GM19397 (cell line): ENCODE results near the gene ZNF148.

Experiments used
- ATAC-seq: cut with Tn5 transposase; IDR thresholded peaks from one replicate; pipeline ENCODE4 v1.9.1; 2021; ENCODE audit warnings: mild to moderate bottlenecking, moderate library complexity; ENCODE audit not compliant: unreplicated experiment

Gene ZNF148

DNA sequence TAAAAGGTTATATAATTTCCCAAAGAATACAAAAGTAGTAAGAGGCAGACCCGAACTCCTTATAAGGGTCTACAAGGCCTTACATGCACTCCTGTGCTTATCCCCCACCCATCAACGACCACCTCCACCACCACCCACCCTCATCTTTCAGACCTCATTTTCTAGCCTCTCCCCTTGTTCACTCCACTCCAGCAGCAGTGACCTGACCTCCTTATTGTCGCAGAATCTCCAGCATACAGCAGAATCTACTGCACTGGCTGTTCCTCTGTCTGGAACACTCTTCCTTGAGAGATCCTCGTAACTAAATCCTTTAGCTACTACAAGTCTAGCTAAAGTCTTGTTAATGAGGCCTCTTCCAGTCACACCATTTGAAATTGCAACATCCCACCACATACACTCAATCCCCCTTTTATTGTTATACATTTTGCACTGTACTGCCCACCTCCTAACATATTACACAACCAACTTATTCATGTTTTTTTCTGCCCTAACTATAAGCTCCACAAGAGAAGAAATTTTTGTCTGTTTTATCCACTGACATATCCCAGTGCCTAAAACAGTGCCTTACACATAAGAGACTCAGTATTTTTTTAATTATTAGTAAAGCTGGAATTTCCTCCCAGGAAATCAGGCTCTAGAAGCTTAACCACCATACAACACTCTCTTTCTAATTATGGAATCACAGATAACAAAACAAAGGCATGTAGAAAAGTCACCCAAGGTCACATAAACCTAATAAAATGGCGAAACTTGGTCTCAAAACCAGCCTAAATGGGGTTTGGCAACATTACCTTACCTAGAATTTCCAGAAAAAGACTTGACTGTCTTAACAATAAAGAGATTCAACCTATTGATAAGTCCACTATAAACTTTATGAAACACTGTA, 40.2 kb downstream of the ZNF148 start:
- no peak for ATAC-seq

DNA sequence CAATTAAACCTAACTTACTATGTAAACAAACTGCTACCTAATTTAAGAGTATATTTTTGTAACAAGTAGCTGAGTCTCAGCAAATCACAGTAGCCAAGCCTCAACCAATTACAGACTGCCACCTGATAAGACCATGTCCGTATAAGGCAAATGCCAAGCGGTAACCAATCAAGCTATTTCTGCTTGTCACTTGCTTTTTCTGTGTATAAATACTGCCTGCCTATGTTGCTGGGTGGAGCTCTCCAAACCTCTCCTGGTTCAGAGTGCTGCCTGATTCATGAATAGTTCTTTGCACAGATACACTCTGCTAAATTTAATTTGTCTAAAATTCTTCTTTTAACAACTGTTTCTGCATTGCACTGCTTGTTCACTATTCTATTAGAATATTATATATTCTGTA, 42.6 kb downstream of the ZNF148 start:
- no peak for ATAC-seq

DNA sequence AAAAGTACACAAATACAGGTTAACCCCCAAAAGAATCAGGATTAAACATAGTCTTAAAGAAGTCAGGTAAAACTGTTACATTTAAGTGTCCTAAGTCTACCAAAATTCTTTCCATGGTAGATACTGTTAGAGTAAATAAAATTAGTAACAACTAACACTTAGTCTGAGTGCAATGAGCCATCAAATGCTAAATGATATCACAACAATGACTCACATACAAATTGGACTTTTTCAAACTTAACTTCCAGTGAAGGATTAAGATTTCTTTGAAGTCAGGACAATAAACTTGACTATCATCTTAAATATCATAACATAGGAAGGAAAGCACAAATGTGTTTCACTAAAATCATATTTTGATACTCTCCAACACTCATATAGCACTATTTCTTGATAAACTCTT, 43.9 kb downstream of the ZNF148 start:
- no peak for ATAC-seq

DNA sequence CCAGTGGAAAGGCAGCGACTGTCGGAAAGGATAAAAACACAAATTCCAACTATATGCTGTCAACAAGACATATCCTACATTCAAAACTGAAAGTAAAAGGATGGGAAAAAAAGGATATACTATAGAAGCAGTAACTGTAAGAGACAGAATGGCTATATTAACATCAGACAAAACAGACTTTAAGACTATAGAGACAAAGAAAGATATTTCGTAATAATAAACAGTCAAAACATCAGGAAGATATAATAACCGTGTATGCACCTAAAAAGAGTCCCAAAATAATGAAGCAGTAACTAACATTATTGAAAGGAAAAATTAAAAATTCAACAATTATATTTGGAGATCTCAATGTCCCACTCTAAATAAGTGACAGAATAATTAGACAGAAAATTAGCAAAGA, 48.2 kb downstream of the ZNF148 start:
- no peak for ATAC-seq

DNA sequence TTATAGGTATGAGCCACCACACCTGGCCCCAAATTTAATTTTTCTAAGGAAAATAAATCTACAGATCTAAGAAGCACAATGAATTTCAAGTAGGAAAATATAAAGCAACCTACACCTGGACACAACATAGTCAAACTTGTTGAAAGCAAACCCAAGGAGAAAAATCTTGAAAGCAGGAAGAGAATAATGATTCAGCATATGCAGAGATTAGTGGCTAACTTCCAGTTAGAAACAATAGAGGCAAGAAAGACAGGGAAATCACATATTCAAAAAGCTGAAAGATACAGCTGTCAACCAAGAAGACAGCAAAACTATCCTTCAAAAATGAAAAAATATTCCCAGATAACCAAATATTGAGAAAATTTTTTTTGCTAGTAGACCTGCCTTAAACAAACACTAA, 49.4 kb downstream of the ZNF148 start:
- no peak for ATAC-seq

DNA sequence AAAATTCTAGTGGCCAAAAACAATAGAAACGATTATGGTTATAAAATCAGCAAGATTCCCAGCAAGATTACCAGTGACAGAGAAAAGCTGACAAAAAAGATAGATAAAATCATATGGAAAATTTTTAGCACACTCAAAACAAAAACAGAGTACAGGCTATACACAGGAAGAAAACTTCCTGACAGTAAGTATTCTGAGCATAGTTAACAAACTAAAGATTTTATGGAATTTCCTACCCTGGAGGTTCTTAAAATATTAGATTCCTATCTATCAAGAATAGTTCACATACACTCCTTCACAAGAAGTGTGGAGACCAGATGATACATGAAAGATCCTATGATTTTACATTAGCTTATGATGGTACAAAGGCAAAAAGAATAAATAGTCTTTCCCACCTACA, 50.8 kb downstream of the ZNF148 start:
- no peak for ATAC-seq

DNA sequence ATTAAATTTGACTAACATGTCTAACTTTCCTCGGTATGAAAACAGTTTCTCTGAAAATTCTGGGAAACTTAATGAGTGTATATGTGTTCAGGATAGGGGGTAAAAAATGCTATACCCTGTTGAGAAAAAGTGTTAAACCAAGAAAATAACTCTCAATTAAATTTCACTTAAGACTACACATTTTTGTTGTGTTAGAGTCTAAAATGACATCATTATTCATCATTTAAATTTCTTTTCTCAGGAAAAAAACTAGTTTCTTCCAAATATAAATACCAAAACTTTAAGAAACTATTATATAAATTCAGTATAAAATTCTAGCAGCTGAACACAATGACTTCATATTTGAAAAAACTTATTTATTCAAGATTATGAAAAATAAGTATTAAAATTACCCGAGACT, 52.2 kb downstream of the ZNF148 start:
- ATAC-seq: no peak

DNA sequence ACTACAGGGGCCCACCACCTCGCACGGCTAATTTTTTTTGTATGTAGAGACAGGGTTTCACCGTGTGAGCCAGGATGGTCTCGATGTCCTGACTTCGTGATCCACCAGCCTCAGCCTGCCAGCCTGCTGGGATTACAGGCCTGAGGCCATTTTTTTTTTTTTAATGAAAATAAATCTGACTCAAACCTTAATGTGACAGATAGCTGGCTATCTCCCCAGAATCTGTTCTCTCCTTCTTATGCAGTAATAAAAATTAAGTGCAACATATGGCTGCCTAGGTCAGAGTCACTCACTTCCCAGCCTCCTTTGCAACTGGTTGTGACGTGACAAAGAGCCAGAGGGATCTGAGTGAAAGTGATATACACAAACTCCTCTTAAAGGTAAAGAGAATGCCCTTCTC, 53.0 kb downstream of the ZNF148 start:
- ATAC-seq: no peak

DNA sequence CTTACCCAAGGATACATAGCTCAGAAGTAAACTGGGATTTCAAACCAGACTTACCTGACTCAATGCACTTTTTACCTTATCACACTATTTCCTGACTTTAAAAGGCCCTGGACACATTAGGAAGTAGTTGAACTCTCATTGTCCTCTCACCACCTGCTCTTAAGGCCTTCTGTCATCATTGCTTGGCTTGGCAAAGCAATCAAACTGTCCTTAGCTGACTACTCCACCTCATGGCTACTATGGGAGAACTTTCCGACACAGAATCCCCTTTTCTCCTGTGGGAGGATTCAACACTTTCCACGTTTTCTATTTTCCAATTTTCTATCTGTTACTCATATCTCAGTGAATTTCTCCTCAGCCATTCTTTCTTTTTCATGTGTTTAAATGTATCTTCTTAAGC, 55.4 kb downstream of the ZNF148 start:
- no peak for ATAC-seq

DNA sequence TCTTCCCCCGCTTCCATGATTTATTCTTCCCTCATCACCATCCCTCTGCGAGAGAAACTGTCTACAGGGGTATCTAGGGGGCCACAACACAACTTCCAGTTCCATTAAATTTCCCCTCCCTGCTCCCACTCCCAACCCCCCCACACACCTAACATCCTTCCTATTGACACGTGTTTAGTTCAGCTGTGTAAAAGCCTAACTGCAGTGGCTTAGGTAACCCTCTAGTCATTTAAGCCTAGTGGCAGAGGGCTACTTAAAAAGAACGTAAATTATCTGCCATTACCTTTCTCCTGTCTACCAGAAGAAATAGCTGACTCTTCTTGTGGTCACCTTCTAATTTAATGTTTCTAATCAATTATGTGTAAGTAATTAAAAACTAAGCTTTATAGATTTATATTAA, 56.3 kb downstream of the ZNF148 start:
- no peak for ATAC-seq

DNA sequence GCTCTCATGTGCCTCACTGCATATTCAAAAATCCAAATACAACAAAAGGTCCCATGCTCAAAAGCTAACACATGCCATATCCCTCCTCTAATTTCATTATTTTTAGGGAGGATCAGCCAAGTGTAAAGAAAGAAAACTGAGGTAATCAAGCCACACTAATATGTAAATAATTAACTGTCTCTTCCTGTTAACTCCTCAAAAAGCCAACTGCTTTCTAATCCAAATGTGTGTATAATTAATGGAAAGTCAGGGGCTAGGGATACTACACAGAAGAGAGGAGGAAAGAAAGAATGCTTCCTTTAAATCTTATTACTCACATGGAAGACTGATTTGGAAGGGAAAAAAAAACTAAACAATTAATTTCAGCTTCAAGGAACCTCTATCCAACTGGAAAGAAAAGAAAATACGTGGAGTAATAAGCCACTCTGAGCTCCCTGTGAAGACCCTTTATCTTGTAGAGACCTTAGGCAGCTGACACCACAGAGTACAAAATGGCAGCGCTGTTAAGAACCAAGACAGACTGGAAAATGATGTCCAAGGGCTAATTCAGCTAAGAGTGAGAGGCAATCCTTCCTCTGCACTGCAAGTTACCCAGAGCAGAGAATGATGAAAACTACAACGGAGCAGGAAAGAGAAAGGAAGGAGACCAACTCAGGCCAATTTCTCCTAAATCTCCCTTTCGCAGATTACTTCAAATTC, 56.8 kb downstream of the ZNF148 start:
- ATAC-seq: no peak

DNA sequence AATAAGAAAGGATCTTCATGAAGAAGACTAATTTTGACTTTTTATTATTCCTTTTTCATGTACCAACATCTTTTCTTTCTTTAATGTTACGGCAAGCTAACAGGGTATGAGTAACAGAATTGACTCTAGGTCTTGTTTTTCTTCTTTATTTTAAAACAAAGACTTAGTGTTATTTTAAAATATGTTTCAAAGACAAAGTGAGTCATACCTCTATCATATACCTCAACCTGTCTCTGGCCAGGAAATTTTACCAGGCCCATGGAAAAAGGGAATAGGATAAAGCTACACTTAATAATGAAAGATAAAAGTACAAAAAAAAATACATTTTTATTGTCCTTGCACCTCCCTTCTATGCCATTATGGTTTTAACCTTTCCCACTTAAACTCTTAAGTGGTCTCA, 57.4 kb downstream of the ZNF148 start:
- ATAC-seq: no peak

DNA sequence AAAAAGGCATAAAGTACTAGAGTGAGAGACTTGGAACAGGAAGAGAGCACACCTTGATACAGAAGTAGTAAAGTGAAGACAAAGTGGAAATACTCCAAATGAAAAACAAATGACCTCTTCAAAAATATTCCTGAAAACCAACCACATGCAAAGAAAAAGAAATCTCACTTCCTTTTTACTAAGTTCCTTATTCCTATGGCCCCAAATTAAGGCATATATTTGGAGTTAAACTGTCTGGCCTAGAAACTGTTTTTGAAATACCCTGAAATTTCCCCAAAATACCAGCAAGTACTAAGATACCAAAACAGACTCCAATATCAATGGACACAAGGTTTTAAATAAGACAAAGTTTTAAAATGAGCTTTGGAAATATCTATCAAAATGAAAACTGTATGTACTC, 58.2 kb downstream of the ZNF148 start:
- ATAC-seq: no peak

DNA sequence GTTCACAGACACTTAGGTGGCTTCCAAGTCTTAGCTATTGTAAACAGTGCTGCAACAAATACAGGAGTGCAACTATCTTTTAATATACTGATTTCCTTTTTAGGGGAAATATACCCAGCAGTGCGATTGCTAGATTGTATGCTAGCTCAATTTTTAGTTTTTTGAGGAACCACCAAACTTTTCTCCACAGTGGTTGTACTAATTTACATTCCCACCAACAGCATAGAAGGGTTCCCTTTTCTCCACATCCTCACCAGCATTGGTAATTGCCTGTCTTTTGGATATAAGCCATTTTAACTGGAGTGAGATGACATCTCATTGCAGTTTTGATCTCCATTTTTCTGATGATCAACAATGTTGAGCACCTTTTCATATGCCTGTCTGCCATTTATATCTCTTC, 58.9 kb downstream of the ZNF148 start:
- ATAC-seq: no peak

DNA sequence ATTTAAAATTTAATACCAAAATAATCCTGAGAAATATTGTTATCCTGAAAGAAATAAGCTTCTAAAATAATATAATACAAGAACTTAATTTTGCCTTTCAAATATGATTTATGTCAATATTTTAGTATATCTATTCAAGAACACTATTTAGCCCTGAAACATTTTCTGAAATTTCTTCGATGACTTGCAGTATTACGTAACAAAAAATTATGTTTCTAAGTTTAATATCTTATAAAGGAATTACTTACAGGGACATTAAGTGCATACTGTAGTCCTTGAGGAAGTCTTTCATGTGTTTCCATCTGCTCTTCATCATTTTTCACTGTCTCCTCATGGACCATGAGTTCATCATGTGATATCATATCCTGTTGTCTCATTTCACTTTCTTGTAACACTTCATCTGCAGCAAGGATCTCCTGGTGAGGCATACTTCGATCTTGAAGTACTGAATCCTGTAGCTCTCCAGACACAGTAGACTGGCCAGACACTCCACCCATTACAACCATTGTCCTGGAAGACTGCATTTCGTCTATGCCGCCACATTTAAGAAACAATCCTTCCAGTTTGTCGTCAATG, 62.0 kb downstream of the ZNF148 start:
- no peak for ATAC-seq

DNA sequence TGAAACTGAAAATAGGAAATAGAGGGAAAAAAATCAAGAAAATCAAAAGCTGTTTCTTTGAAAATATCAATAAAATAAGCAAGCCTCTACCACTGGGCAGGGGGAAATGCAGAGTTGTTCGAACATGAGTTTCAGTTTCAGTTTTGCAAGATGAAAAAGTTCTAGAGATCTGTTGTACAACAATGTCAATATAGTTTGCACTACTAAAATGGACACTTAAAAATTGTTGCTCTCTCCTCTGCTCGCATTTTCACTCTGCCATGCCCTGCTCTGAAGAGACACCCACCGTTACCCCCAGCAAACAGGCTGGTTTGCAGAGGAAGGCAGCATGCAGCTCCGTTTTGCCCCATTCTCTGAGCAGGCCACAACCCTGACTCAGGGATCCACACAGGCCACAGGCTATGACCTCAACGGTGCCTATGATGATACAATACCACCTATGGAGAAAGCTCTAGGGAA, 64.5 kb downstream of the ZNF148 start:
- ATAC-seq: no peak

DNA sequence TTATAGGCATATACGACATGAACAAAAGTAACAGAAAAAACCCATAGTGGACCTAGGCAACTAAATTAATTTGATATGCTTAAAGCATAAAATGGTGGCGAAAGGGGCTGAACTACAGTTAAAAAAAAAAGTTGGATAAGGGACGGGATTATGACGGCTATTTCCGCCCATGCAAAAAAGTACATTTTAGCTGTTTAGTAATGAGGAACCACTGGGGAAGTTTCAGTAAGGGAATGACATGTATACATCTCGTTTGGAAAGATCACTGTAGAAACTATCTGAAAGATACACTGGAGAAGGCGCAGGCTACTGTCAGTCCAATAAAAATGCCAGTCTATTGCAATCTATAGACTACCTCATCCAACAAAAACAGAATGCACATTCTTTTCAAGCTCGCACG, 65.6 kb downstream of the ZNF148 start:
- no peak for ATAC-seq

DNA sequence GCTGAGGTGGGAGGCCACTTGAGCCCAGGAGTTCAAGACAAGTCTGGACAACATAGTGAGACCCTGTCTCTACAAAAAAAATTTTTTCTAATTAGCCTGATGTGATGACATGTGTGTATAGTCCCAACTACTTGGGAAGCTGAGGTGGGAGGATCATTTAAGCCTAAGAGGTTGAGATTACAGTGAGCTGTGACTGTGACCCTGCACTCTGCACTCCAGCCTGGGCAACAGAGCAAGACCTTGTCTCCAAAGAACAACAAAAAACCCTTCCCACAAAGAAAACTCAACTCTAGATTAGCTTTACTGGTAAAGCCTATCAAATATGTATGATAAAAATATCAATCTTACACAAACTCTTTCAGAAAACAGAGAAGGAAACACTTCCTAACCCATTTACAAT, 68.5 kb downstream of the ZNF148 start:
- no peak for ATAC-seq

DNA sequence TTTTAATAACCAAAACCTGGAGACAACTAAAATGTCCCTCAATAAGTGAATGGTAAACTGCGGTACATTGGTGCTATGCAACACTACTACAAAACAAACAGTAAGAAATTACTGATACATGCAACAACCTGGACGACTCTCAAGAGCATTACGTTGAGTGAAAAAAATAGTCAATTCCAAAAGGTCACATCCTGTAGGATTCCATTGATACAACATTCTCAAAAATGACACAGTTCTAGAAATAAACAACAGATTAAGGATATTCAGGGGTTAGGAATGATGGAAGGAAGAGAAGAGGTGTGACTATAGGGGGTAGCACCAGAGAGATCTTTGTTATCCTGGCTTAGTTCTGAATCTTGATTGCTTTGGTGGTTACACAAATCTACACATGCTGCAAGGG, 72.2 kb downstream of the ZNF148 start:
- no peak for ATAC-seq

DNA sequence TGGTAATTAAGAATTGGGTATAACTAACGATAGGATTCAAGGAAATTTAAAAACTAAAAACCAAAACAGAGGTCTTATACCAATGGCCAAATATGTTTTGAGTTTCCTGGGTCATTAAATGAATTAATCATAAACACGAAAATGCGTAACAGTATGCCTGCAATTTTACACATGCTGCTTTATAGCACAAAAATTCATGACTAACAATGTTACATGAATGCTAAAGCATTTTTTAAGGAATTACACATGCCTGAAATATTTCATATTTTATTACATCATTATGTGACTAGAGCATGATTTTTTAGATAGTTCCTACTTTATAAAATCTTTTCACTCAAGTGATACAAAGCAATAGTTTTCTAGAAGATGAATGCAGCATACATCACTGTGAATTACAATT, 74.7 kb downstream of the ZNF148 start:
- no peak for ATAC-seq

DNA sequence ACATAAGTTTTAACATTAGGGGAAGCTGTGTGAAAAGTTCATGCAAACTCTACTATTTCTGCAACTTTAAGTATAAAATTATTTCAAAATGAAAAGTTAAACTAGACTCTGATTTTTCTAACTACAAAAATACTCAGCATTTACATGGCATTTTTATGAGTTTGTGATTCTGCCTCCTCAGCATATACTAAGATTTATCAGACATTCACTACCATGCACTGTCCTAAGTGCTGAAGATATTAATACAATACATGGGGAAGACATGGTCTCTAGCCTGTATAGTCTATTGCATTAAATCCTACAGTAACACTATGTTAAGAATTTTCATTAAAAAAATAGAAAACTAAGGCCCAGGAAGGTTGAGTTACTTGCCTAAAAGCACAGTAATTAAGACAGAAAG, 80.7 kb downstream of the ZNF148 start:
- ATAC-seq: no peak

DNA sequence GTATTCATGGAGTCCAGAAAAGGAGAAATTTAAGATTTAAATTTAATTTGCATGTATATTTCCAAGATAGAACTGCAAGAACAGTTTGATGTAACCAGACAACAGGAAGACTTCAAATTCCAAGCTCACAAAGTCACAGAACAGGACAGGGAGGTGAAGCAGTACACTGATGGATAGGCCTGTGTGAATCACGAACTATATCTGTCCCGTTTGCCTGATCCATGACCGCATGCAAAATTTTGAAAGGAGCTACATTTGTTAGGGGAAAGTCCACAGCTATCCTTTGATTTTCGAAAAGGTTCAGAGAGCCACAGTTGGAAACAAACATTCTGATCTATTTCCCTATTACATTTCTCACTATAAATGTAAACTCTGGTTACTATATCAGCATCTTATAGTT, 83.1 kb downstream of the ZNF148 start:
- no peak for ATAC-seq
